Caco-2 (cell line): ENCODE data around the gene ACTN4. TPM values are rescaled to one million over a fixed set of nuclear protein-coding genes. Genes with fewer than 3 reads are reported as not detected.

Source experiments
- BruUV-seq: library from RNA; stranded (reverse); fragments of 400-500 nt; replicated peaks from 2 replicates; lab custom pipeline; 2021; lab: Mats Ljungman, UMichigan
- CTCF ChIA-PET: fragments of 300-600 bp; sonication (Branson Sonifier 250); formaldehyde crosslinking; loops from one replicate; lab custom pipeline; 2022; ENCODE audit warnings: antibody characterized with exemption; lab: Charles Lee
- POLR2A ChIA-PET: fragments of 300-600 bp; sonication (Branson Sonifier 250); formaldehyde crosslinking; loops from one replicate; lab custom pipeline; 2022; ENCODE audit warnings: antibody characterized with exemption; lab: Charles Lee
- DNase-seq, 2 experiments: peaks; one replicate each; pipeline versions ENCODE4 v3.0.0 to v3.0.0-alpha.2; 2020 to 2022
- H3K27me3 ChIP-seq: replicated peaks from 2 replicates; pipeline ENCODE4 v1.6.0; 2011; ENCODE audit warnings: low read length; ENCODE audit not compliant: control insufficient read depth, insufficient read depth
- H3K36me3 ChIP-seq: 2 replicates; pipeline ENCODE4 v1.5.1; 2011; ENCODE audit warnings: low read length; ENCODE audit not compliant: control insufficient read depth, insufficient read depth
- H3K4me1 ChIP-seq: fragments of 250-450 bp; sonication (Bioruptor Pico); 2 replicates; pipeline ENCODE4 v1.5.1; 2020; ENCODE audit warnings: mild to moderate bottlenecking
- H3K4me3 ChIP-seq: 2 replicates; pipeline ENCODE4 v1.5.1; 2011; ENCODE audit warnings: low read depth, mild to moderate bottlenecking, control low read depth, low read length
- H3K9me3 ChIP-seq: fragments of 250-450 bp; sonication (Bioruptor Pico); 2 replicates; pipeline ENCODE4 v1.5.1; 2020; ENCODE audit warnings: mild to moderate bottlenecking, moderate library complexity
- H3K27ac Mint-ChIP-seq: one replicate; pipeline ENCODE4 v1.8.0; 2022; ENCODE audit warnings: mixed read lengths; ENCODE audit not compliant: unreplicated experiment
- H3K27me3 Mint-ChIP-seq: one replicate; pipeline ENCODE4 v1.8.0; 2022; ENCODE audit warnings: mixed read lengths; ENCODE audit not compliant: insufficient read depth, unreplicated experiment
- H3K36me3 Mint-ChIP-seq: one replicate; pipeline ENCODE4 v1.8.0; 2022; ENCODE audit warnings: mild to moderate bottlenecking, mixed read lengths; ENCODE audit not compliant: insufficient read depth, unreplicated experiment
- H3K4me1 Mint-ChIP-seq: one replicate; pipeline ENCODE4 v1.8.0; 2022; ENCODE audit warnings: low read depth, mixed read lengths; ENCODE audit not compliant: unreplicated experiment
- H3K4me3 Mint-ChIP-seq: one replicate; pipeline ENCODE4 v1.8.0; 2022; ENCODE audit warnings: mild to moderate bottlenecking, moderate library complexity, mixed read lengths; ENCODE audit not compliant: unreplicated experiment
- H3K9me3 Mint-ChIP-seq: one replicate; pipeline ENCODE4 v1.8.0; 2022; ENCODE audit warnings: mixed read lengths; ENCODE audit not compliant: unreplicated experiment
- intact Hi-C: fragments of 100-400 bp; cut with micrococcal nuclease; formaldehyde crosslinking; loops from one replicate; pipeline ENCODE4 v1.10.0; 2022; ENCODE audit not compliant: unreplicated experiment
- total RNA-seq: library from RNA; stranded (reverse); gene quantifications from 2 replicates; pipeline ENCODE4 v1.2.3, GENCODE V29; 2022
- TF ChIP-seq, protein P1 (sequence below), 2 experiments: fragments of 200-600 bp in 1 of 2; IDR thresholded peaks; 1 replicate in 1 of 2; 2 replicates in 1 of 2; pipeline versions ENCODE4 v1.5.1 to v1.8.0; 2011 to 2022; ENCODE audit warnings: antibody characterized with exemption in 1 of 2, control low read depth in 1 of 2, inconsistent platforms in 1 of 2, low read depth in 1 of 2, low read length in 1 of 2, mild to moderate bottlenecking in 1 of 2, moderate library complexity in 1 of 2; ENCODE audit not compliant: insufficient read depth in 1 of 2, severe bottlenecking in 1 of 2, unreplicated experiment in 1 of 2

ACTN4 gene
- total RNA-seq, 1 experiment from 2014 or later, result 605 TPM

GRCh38 chr19:38676023-38676877, 28.8 kb downstream of the ACTN4 start:
- no peaks in the 10 kb centered on the region for H3K27me3 ChIP-seq
- intact Hi-C loops, result no loop called here
- CTCF ChIA-PET, result interaction anchor here (0.8 kb wide), 1 partner anchor 24 kb away, joined by 3 read pairs; no protein-coding TSS in a partner anchor
- Mint-ChIP-seq H3K36me3 (peaks cover 87% of the 10 kb centered on the region), H3K4me3 (no peak overlapping the region), H3K27me3 (no peaks in the 10 kb centered on the region), H3K9me3 (no peaks in the 10 kb centered on the region), H3K4me1 (peaks cover 63% of the 10 kb centered on the region), H3K27ac (peak overlapping the region; percentile 27)
- no peaks in the 10 kb centered on the region for H3K9me3 ChIP-seq
- peaks cover 9% of the 10 kb centered on the region for H3K36me3 ChIP-seq
- no peak overlapping the region for H3K4me3 ChIP-seq
- BruUV-seq, result no TSS peak
- TF ChIP-seq, protein P1, sequence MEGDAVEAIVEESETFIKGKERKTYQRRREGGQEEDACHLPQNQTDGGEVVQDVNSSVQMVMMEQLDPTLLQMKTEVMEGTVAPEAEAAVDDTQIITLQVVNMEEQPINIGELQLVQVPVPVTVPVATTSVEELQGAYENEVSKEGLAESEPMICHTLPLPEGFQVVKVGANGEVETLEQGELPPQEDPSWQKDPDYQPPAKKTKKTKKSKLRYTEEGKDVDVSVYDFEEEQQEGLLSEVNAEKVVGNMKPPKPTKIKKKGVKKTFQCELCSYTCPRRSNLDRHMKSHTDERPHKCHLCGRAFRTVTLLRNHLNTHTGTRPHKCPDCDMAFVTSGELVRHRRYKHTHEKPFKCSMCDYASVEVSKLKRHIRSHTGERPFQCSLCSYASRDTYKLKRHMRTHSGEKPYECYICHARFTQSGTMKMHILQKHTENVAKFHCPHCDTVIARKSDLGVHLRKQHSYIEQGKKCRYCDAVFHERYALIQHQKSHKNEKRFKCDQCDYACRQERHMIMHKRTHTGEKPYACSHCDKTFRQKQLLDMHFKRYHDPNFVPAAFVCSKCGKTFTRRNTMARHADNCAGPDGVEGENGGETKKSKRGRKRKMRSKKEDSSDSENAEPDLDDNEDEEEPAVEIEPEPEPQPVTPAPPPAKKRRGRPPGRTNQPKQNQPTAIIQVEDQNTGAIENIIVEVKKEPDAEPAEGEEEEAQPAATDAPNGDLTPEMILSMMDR (IDR thresholded peaks at IDR 0.05; ENCODE audit: insufficient read depth in 1 of 2, low read depth in 1 of 2, low read length in 1 of 2, severe bottlenecking in 1 of 2, unreplicated experiment in 1 of 2), result no peak
- POLR2A ChIA-PET, result no interaction called here
- no peak for DNase-seq
- H3K4me1 ChIP-seq, result peaks cover 43% of the 10 kb centered on the region

GRCh38 chr19:38676878-38677646, 29.6 kb downstream of the ACTN4 start:
- no peaks in the 10 kb centered on the region for H3K9me3 ChIP-seq
- Mint-ChIP-seq H3K9me3 (no peaks in the 10 kb centered on the region), H3K27ac (peak overlapping the region; percentile 27), H3K4me1 (peaks cover 60% of the 10 kb centered on the region), H3K27me3 (no peaks in the 10 kb centered on the region), H3K4me3 (peak overlapping the region; percentile 4), H3K36me3 (peaks cover 87% of the 10 kb centered on the region)
- CTCF ChIA-PET, result interaction anchor here (0.8 kb wide), 1 partner anchor 23 kb away, joined by 3 read pairs; no protein-coding TSS in a partner anchor
- H3K4me3 ChIP-seq, result no peak overlapping the region
- no TSS peak for BruUV-seq
- H3K27me3 ChIP-seq, result no peaks in the 10 kb centered on the region
- no peak for DNase-seq
- peaks cover 38% of the 10 kb centered on the region for H3K4me1 ChIP-seq
- POLR2A ChIA-PET, result no interaction called here
- peaks cover 11% of the 10 kb centered on the region for H3K36me3 ChIP-seq
- intact Hi-C loops, result no loop called here
- TF ChIP-seq, protein P1 (IDR thresholded peaks at IDR 0.05; ENCODE audit: insufficient read depth in 1 of 2, low read depth in 1 of 2, low read length in 1 of 2, severe bottlenecking in 1 of 2, unreplicated experiment in 1 of 2), result no peak

DNA sequence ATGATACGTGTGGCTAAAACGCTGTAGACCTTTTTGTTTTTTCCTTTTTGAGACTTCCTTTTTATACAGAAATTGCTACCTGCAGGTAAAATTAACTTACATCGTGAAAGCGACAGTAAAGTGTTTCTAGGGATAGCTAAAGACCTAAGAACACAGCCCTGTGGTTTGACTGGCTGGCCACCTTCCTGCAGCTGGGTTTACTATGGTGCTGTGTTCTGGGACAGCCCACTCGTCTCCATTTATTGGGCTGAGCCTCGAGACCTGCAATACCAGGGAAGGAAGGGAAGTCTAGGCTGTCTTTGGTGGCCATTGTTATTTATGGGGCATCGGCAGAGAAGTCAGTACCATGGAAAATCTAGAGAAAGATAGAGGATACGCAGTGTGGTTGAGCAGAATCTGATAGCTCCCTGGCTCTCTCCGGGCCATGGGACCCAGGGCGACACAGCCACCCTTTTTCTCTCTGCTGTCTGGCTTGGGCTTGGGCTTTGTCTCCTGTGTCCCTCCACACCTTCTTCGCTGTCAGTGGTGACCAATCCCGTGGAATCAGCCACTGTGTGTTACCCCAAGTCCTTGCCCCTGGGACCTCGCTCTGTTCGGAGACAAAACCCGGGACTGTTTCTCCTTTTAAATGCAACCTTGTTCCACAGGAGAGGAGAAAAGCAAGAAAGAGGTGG, 30.9 kb downstream of the ACTN4 start:
- ChIA-PET POLR2A (no interaction called here), CTCF (no interaction called here)
- Mint-ChIP-seq H3K27me3 (no peaks in the 10 kb centered on the region), H3K36me3 (peaks cover 89% of the 10 kb centered on the region), H3K27ac (peak overlapping the region; percentile 82), H3K4me1 (peaks cover 71% of the 10 kb centered on the region), H3K9me3 (peaks cover 10% of the 10 kb centered on the region), H3K4me3 (no peak overlapping the region)
- no peak for DNase-seq
- TF ChIP-seq, protein P1 (IDR thresholded peaks at IDR 0.05; ENCODE audit: insufficient read depth in 1 of 2, low read depth in 1 of 2, low read length in 1 of 2, severe bottlenecking in 1 of 2, unreplicated experiment in 1 of 2), result no peak
- Histone ChIP-seq H3K4me1 (peaks cover 51% of the 10 kb centered on the region), H3K27me3 (no peaks in the 10 kb centered on the region), H3K4me3 (no peak overlapping the region), H3K36me3 (peaks cover 11% of the 10 kb centered on the region), H3K9me3 (no peaks in the 10 kb centered on the region)
- intact Hi-C loops, result no loop called here
- BruUV-seq, result no TSS peak
